Glutamatergic neuron (in vitro differentiated cells): Measurements from ENCODE around the gene MAML2. TPM values are rescaled to one million over a fixed set of nuclear protein-coding genes. Genes with fewer than 3 reads are reported as not detected.
A peak's percentile ranks its signal among the peaks of the same experiment; 100 is the strongest.

Experiments
- DNase-seq: peaks from one replicate; pipeline ENCODE4 v3.0.0; 2022
- H3K27ac Mint-ChIP-seq: one replicate; pipeline ENCODE4 v1.8.0; 2020; ENCODE audit warnings: mild to moderate bottlenecking, mixed read lengths, inconsistent platforms; ENCODE audit not compliant: unreplicated experiment
- H3K27me3 Mint-ChIP-seq: one replicate; pipeline ENCODE4 v1.8.0; 2020; ENCODE audit warnings: mild to moderate bottlenecking, moderate library complexity, mixed read lengths, inconsistent platforms; ENCODE audit not compliant: unreplicated experiment
- H3K36me3 Mint-ChIP-seq: one replicate; pipeline ENCODE4 v1.8.0; 2020; ENCODE audit warnings: mild to moderate bottlenecking, mixed read lengths, inconsistent platforms; ENCODE audit not compliant: unreplicated experiment
- H3K4me1 Mint-ChIP-seq: one replicate; pipeline ENCODE4 v1.8.0; 2020; ENCODE audit warnings: mild to moderate bottlenecking, low read depth, mixed read lengths, inconsistent platforms; ENCODE audit not compliant: unreplicated experiment
- H3K4me3 Mint-ChIP-seq: one replicate; pipeline ENCODE4 v1.8.0; 2020; ENCODE audit warnings: mild to moderate bottlenecking, mixed read lengths, inconsistent platforms; ENCODE audit not compliant: unreplicated experiment
- H3K9me3 Mint-ChIP-seq: one replicate; pipeline ENCODE4 v1.8.0; 2020; ENCODE audit warnings: mild to moderate bottlenecking, moderate library complexity, mixed read lengths, inconsistent platforms; ENCODE audit not compliant: unreplicated experiment
- CTCF ChIP-seq: fragments of 200-600 bp; sonication (generic); IDR thresholded peaks from one replicate; pipeline ENCODE4 v1.5.0; 2021; ENCODE audit not compliant: partially characterized antibody, unreplicated experiment
- total RNA-seq: library from RNA; stranded (reverse); fragmentation: NEBNext Ultra II Directional; extraction: Animal tissue kit (Norgen Biotek cat#: 25700); gene quantifications from one replicate; pipeline ENCODE4 v1.2.1, GENCODE V29; 2021; ENCODE audit not compliant: unreplicated experiment

The MAML2 gene
- total RNA-seq, 1 donor from 2014 or later: 2.1 TPM

GRCh38 chr11:96167787-96168186 lies 175.2 kb downstream of the MAML2 start:
- no peak for TF ChIP-seq CTCF
- no peak overlapping the region for H3K4me3 Mint-ChIP-seq
- peaks cover 16% of the 10 kb centered on the region for H3K4me1 Mint-ChIP-seq

GRCh38 chr11:96167203-96167758 lies 175.7 kb downstream of the MAML2 start:
- Mint-ChIP-seq H3K4me3 (peak overlapping the region; percentile 17), H3K4me1 (peaks cover 16% of the 10 kb centered on the region), H3K9me3 (no peaks in the 10 kb centered on the region), H3K36me3 (no peaks in the 10 kb centered on the region), H3K27me3 (peaks cover 5% of the 10 kb centered on the region), H3K27ac (no peak overlapping the region)
- DNase-seq: no peak
- no peak for TF ChIP-seq CTCF

More at GRCh38 chr11:96167787-96168186, 175.2 kb downstream of the MAML2 start:
- no peak overlapping the region for H3K27ac Mint-ChIP-seq
- peaks cover 5% of the 10 kb centered on the region for H3K27me3 Mint-ChIP-seq
- no peak for DNase-seq
- H3K36me3 Mint-ChIP-seq: no peaks in the 10 kb centered on the region
- no peaks in the 10 kb centered on the region for H3K9me3 Mint-ChIP-seq

- no peaks in the 10 kb centered on the region for H3K36me3 Mint-ChIP-seq
- no peak for DNase-seq
- H3K4me3 Mint-ChIP-seq: no peak overlapping the region
- peaks cover 29% of the 10 kb centered on the region for H3K4me1 Mint-ChIP-seq
- H3K27ac Mint-ChIP-seq: no peak overlapping the region
- H3K27me3 Mint-ChIP-seq: peaks cover 5% of the 10 kb centered on the region
- no peak for TF ChIP-seq CTCF
- no peaks in the 10 kb centered on the region for H3K9me3 Mint-ChIP-seq
Measured at GRCh38 chr11:96162816-96163499, 180.0 kb downstream of the MAML2 start.

- Mint-ChIP-seq H3K27ac (peak overlapping the region; percentile 54), H3K4me3 (peak overlapping the region; percentile 47), H3K4me1 (peaks cover 17% of the 10 kb centered on the region), H3K9me3 (no peaks in the 10 kb centered on the region), H3K27me3 (peaks cover 3% of the 10 kb centered on the region), H3K36me3 (no peaks in the 10 kb centered on the region)
- DNase-seq: no peak
- TF ChIP-seq CTCF: no peak
Measured at GRCh38 chr11:96161307-96162089, 181.5 kb downstream of the MAML2 start.
